Measurements from ENCODE around the gene CEP128.

DNA sequence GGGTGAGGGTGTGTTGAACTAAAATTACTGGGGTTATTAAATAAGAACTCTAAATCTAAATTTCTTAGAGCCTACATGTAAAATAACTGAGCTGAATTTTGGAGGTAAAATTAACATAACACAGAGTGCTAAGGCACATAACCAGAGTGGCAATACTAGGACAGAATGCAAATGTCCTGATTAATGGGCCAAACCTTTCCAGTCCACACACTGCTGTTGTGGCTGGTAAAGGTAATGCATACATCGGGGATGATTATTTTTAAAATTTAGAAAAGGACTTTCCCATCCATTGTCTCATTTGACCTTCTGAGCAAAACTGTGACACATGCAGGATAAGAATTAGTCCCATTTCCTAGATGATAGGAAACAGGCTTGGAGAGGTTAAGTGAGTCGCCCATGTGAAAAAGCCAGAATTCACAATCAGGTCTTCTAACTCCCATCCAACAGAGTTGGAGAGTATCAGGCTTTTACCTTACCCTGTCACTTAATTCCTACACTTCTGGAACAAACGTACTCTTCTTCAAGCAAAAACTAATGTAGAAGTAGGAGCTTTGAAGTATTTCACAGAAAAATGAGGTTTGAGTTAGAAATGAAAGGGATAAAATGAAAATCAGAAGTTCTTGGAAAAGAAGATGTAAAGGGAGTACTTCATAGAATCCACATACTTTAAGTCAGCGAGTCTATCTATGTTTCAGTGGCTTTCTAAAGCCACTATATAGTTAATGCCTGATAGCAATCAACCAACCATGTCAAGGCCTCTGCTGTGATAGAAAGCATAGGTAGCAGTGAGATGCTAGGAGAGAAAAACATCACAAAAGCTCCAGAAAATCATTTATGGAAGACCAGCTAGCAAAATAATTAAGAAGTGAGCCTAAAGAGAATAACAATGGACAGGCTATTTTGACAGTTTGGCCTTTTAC is 395.3 kb downstream of the CEP128 start:
- TF ChIP-seq GATA3 (IDR thresholded peaks at IDR 0.05; ENCODE audit: low read depth, low read length) (no peak), GATA2 (IDR thresholded peaks at IDR 0.05; ENCODE audit: low read depth, low read length) (no peak)

All from SH-SY5Y (cell line).